GM19397 (cell line): ENCODE measurements around the gene UGT1A7.
"Not testable (repeated sequence)": the region's sequence is repeated elsewhere in the genome, so short reads cannot be mapped to it uniquely, and the experiment has no call there.

Experiments used
- ATAC-seq: cut with Tn5 transposase; IDR thresholded peaks from one replicate; pipeline ENCODE4 v1.9.1; 2021; ENCODE audit warnings: mild to moderate bottlenecking, moderate library complexity; ENCODE audit not compliant: unreplicated experiment

UGT1A7 gene

GRCh38 chr2:233680361-233681045, 1.2 kb upstream of the UGT1A7 start:
- ATAC-seq = no peak

- no peak for ATAC-seq
These were observed 2.9 kb downstream of the UGT1A7 start for GRCh38 chr2:233684640-233685039.

GRCh38 chr2:233686928-233687327, 5.2 kb downstream of the UGT1A7 start:
- ATAC-seq = no peak

GRCh38 chr2:233688341-233688740, 6.6 kb downstream of the UGT1A7 start:
- no peak for ATAC-seq

GRCh38 chr2:233689031-233689430, 7.3 kb downstream of the UGT1A7 start:
- no peak for ATAC-seq

GRCh38 chr2:233689501-233689900, 7.8 kb downstream of the UGT1A7 start:
- no peak for ATAC-seq

- ATAC-seq = no peak
These were observed 8.7 kb downstream of the UGT1A7 start for GRCh38 chr2:233690444-233690843.

GRCh38 chr2:233691443-233692433, 10.0 kb downstream of the UGT1A7 start:
- ATAC-seq = no peak

GRCh38 chr2:233692648-233693047, 10.9 kb downstream of the UGT1A7 start, which contains the start of gene UGT1A6:
TSS of gene UGT1A6 (plus strand) at chr2:233692890. CDS start at chr2:233693005, 115 bp downstream.
- ATAC-seq = no peak

- ATAC-seq = no peak
These were observed 12.3 kb downstream of the UGT1A7 start for GRCh38 chr2:233693963-233694362.

- ATAC-seq = no peak
These were observed 17.0 kb downstream of the UGT1A7 start for GRCh38 chr2:233698740-233699139.

GRCh38 chr2:233699424-233700027, 17.8 kb downstream of the UGT1A7 start:
- no peak for ATAC-seq

GRCh38 chr2:233700028-233700635, 18.4 kb downstream of the UGT1A7 start:
- no peak for ATAC-seq

GRCh38 chr2:233700842-233701241, 19.1 kb downstream of the UGT1A7 start:
- not testable (repeated sequence) for ATAC-seq

- no peak for ATAC-seq
These were observed 20.5 kb downstream of the UGT1A7 start for GRCh38 chr2:233702238-233702637.

GRCh38 chr2:233705911-233706506, 24.3 kb downstream of the UGT1A7 start:
- ATAC-seq = no peak

- no peak for ATAC-seq
These were observed 25.0 kb downstream of the UGT1A7 start for GRCh38 chr2:233706720-233707119.

GRCh38 chr2:233707940-233708644, 26.4 kb downstream of the UGT1A7 start:
- no peak for ATAC-seq

- ATAC-seq = no peak
These were observed 27.2 kb downstream of the UGT1A7 start for GRCh38 chr2:233708942-233709341.
